DMS114 treated with DMSO at 0.1 percent for 48 hours (cell line): ENCODE results near the gene SP7.
"Not testable (repeated sequence)": the region's sequence is repeated elsewhere in the genome, so short reads cannot be mapped to it uniquely, and the experiment has no call there.

Experiments used
- DNase-seq: peaks from one replicate; lab custom pipeline; 2025; ENCODE audit not compliant: unreplicated experiment; lab: John Stamatoyannopoulos, UW

SP7 gene

GRCh38 chr12:53336181-53336681, at the start of gene SP7:
Gene SP7, minus strand, starts transcription at chr12:53336354. Its CDS starts 708 bp downstream, at chr12:53335646.
- no peak for DNase-seq

- no peak for DNase-seq
Observed at GRCh38 chr12:53383258-53383657, 47.1 kb upstream of the SP7 start.

- peak; percentile 72 for DNase-seq
Observed at GRCh38 chr12:53381731-53382630, 45.8 kb upstream of the SP7 start.

GRCh38 chr12:53380794-53381730, 44.9 kb upstream of the SP7 start:
- DNase-seq, result no peak

- DNase-seq, result peak; percentile 86
Observed at GRCh38 chr12:53380104-53380793, 44.1 kb upstream of the SP7 start, which contains the start of gene SP1. Gene SP1, plus strand, starts transcription at chr12:53380176. Its CDS starts 116 bp downstream, at chr12:53380292.

GRCh38 chr12:53379389-53380103, 43.4 kb upstream of the SP7 start:
- DNase-seq, result peak; percentile 100

GRCh38 chr12:53378724-53379388, 42.7 kb upstream of the SP7 start:
- DNase-seq, result no peak

- DNase-seq, result no peak
Observed at GRCh38 chr12:53378222-53378621, 42.1 kb upstream of the SP7 start.

GRCh38 chr12:53376747-53377146, 40.6 kb upstream of the SP7 start:
- no peak for DNase-seq

- DNase-seq, result not testable (repeated sequence)
Observed at GRCh38 chr12:53374277-53374676, 38.1 kb upstream of the SP7 start.

GRCh38 chr12:53373554-53374133, 37.5 kb upstream of the SP7 start:
- not testable (repeated sequence) for DNase-seq

- no peak for DNase-seq
Observed at GRCh38 chr12:53365245-53365904, 29.2 kb upstream of the SP7 start.

GRCh38 chr12:53361638-53362037, 25.5 kb upstream of the SP7 start:
- not testable (repeated sequence) for DNase-seq

GRCh38 chr12:53358836-53359419, 22.8 kb upstream of the SP7 start:
- DNase-seq, result no peak

GRCh38 chr12:53355121-53355520, 19.0 kb upstream of the SP7 start:
- no peak for DNase-seq

- DNase-seq, result no peak
Observed at GRCh38 chr12:53353257-53353655, 17.1 kb upstream of the SP7 start.

- peak; percentile 90 for DNase-seq
Observed at GRCh38 chr12:53352331-53353256, 16.4 kb upstream of the SP7 start.
